Stimulated activated naive CD8-positive, alpha-beta T cell treated with anti-CD3 and anti-CD28 coated beads, Interleukin-15, Interleukin-2, amounts not matched to agents 100 ng/mL and 50 ng/mL, for 24 hours (primary cell): ENCODE measurements around the gene SUMF1.

Experiments used
- H3K27ac Mint-ChIP-seq: one replicate; pipeline ENCODE4 v1.8.0; 2021; ENCODE audit warnings: mild to moderate bottlenecking, mixed read lengths
- H3K27me3 Mint-ChIP-seq: one replicate; pipeline ENCODE4 v1.8.0; 2021; ENCODE audit warnings: mixed read lengths
- H3K36me3 Mint-ChIP-seq: one replicate; pipeline ENCODE4 v1.8.0; 2021; ENCODE audit warnings: low read depth, mixed read lengths
- H3K4me1 Mint-ChIP-seq: one replicate; pipeline ENCODE4 v1.8.0; 2021; ENCODE audit warnings: low read depth, mixed read lengths
- H3K4me3 Mint-ChIP-seq: one replicate; pipeline ENCODE4 v1.8.0; 2021; ENCODE audit warnings: mild to moderate bottlenecking, mixed read lengths
- H3K9me3 Mint-ChIP-seq: one replicate; pipeline ENCODE4 v1.8.0; 2021; ENCODE audit warnings: mixed read lengths

The SUMF1 gene

DNA sequence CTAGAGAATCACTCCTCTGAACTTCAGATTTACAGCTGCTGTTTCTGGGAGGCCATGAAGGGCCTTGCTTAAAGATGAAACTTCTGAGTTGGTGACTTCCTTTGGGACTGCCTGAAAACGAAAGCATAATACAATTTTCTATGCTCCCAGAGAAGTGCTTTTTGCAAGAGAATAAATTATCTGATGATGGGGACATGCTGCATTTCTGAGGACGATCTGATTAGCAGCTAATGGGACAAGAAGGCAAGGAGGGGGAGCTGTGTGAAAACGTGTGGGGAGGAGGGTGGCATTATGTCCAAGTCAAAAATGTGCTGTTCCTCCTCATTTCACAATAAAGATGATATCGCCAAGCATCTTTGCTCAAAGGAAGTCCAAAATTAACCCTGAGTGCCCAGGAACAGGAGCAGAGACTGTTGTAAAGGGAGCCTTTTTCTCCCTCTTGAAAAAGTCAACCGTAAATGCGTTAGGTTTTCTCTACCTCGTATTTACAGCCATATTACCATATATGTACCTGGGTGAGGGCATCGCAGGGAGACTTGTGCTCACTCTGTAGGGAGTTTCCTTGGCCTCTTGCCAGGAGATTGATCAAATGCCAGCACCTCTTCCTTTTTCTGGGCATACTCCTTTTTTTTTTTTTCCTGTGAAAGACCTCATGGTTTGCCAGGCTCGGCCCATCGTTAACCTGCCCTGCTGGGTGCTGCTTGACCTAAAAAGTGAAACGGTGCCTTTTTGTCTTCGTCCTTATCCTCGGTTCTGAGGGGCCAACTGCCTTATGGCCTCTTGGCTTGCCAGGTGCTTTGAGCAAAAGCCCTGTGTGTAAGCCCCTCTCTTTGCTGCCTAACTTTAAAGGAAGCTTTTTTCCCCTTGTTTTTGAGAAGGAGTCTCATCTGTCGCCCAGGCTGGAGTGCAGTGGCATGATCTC lies 37.5 kb upstream of the SUMF1 start:
- Mint-ChIP-seq H3K27ac (peak overlapping the region; percentile 93), H3K9me3 (no peaks in the 10 kb centered on the region), H3K4me3 (peak overlapping the region; percentile 86), H3K4me1 (peaks cover 72% of the 10 kb centered on the region), H3K36me3 (peaks cover 41% of the 10 kb centered on the region), H3K27me3 (no peaks in the 10 kb centered on the region)

DNA sequence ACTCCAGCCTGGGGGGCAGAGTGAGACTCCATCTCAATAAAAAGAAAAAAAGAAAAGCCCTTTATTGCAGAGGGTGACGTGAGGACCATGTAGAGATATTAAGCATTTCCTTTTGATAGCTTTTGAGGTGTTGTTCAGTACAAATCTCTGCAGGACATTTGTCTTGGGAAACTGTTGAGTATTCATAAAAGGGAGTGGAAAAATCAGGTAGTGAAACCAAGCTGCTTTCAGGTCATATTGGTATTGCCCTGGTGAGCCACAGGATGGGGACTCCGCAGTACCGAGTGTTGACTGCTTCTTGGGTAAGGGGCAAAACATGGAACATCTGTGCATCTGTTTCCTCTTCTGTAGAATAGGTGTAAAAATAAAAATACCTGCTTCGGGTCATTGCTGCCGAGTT lies 36.0 kb upstream of the SUMF1 start:
- Mint-ChIP-seq H3K4me3 (no peak overlapping the region), H3K27me3 (no peaks in the 10 kb centered on the region), H3K36me3 (peaks cover 37% of the 10 kb centered on the region), H3K9me3 (no peaks in the 10 kb centered on the region), H3K4me1 (peaks cover 62% of the 10 kb centered on the region), H3K27ac (peak overlapping the region; percentile 93)

DNA sequence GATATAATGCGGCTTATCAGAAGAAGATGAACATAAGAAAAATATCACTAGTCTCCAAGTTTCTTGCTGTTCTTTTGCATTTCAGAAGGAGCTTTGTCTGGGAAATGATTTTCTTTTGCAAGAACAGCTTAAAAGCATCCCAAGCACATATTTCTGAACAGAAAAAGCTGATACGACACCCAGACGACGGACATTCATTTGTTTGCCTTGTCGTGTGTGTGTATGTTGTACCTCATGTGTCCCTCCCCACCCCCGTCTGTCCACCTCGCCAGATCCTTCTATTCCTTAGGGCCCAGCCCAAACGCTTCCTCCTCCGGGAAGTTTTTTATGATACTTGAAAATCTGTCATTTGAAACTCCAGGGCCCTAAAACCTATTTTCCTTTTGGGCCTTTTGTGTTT lies 34.9 kb upstream of the SUMF1 start:
- peaks cover 48% of the 10 kb centered on the region for H3K36me3 Mint-ChIP-seq
- no peak overlapping the region for H3K4me3 Mint-ChIP-seq
- H3K4me1 Mint-ChIP-seq = peaks cover 60% of the 10 kb centered on the region
- H3K27ac Mint-ChIP-seq = no peak overlapping the region
- H3K9me3 Mint-ChIP-seq = no peaks in the 10 kb centered on the region
- no peaks in the 10 kb centered on the region for H3K27me3 Mint-ChIP-seq

DNA sequence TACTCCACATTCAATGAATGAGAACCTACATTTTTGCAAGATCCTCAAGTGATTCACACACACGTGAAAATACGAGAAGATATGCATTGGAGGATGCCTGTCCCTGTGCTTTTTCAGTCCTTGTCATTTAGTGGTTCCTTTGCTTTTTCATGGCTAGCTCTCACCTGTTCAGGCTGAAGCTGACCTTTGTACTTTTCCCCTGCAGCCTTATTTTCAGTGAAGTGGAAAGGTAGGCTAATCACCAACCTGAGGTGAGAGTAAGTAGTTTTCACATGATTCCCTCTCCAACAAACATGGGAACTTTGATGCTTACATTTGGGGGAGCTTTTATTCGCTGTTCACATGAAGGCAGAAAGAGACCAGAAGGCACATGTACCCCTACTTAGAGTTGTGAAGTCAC lies 34.4 kb upstream of the SUMF1 start:
- peaks cover 60% of the 10 kb centered on the region for H3K4me1 Mint-ChIP-seq
- H3K36me3 Mint-ChIP-seq = peaks cover 51% of the 10 kb centered on the region
- H3K4me3 Mint-ChIP-seq = no peak overlapping the region
- H3K27ac Mint-ChIP-seq = no peak overlapping the region
- H3K9me3 Mint-ChIP-seq = no peaks in the 10 kb centered on the region
- H3K27me3 Mint-ChIP-seq = no peaks in the 10 kb centered on the region

DNA sequence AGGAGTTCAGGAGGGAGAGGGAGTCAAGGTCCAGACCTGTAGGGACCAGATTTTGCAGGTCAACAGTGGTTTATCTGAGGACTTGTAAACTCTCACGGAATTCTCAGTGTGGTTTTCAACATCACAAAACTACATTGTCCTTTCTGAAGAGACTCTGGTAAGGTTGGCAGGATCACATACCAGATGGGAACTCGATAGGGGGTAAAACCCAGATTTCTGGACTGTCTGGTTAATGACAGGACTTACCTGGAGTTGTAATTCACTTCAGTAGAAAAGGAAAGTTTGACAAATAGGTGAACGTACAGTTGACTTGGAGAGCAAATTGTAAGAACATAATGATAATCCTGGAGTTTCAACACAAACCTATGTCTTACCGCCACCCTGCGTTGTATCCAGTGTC lies 31.4 kb upstream of the SUMF1 start:
- H3K4me3 Mint-ChIP-seq = no peak overlapping the region
- H3K4me1 Mint-ChIP-seq = peaks cover 54% of the 10 kb centered on the region
- H3K27me3 Mint-ChIP-seq = no peaks in the 10 kb centered on the region
- H3K36me3 Mint-ChIP-seq = peaks cover 69% of the 10 kb centered on the region
- H3K9me3 Mint-ChIP-seq = no peaks in the 10 kb centered on the region
- H3K27ac Mint-ChIP-seq = peak overlapping the region; percentile 3

DNA sequence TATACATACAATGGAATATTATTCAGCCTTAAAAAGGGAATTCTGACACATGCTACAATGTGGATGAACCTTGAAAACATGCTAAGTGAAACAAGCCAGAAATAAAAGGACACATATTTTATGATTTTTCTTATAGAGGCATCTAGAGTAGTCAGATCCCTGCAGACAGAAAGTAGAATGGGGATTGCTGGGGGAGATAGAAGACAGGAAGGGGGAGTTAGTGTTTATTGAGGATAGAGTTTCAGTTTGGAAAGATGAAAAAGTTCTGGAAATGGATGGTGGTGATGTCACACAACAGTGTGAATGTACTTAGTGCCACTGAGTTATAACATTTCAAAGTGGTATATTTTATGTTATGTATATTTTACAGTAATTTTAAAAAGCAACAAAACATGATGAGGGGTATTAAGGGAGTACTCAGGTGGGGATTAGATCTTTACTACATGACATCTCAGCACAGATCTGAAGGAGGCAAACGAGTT lies 30.8 kb upstream of the SUMF1 start:
- Mint-ChIP-seq H3K4me1 (peaks cover 49% of the 10 kb centered on the region), H3K4me3 (no peak overlapping the region), H3K9me3 (no peaks in the 10 kb centered on the region), H3K27ac (peak overlapping the region; percentile 3), H3K36me3 (peaks cover 69% of the 10 kb centered on the region), H3K27me3 (no peaks in the 10 kb centered on the region)

DNA sequence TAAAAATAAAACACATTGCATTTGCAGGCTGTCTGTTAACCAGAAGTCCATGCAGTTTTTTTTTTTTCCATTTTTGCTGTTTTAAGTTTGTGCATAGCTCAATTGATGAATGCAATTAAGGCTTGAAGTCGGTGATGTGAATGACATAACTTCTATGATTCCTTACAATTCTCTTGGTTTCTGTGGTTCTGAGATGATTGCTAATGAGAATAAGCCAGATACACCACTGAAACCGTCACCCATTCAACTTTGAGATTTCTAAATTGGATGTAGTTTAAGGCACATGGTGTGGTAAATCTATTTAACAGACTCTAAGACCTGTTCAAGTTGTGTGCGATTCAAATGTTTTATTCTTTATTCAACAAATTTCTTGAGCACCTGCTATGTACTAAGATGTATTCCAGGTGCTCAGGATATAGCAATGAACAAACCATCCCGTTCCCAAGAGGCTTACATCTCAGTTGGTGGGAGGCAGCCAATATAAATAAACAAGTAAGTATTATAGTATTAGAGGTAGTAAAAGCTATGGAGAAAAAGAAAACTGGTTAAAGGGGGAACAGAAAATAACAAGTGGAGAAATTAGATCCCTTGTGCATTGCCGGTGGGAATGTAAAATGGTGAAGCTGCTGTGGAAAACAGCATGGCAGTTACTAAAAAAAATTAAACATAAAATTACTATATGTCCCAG lies 30.1 kb upstream of the SUMF1 start:
- Mint-ChIP-seq H3K36me3 (peaks cover 68% of the 10 kb centered on the region), H3K4me3 (peak overlapping the region; percentile 97), H3K4me1 (peaks cover 45% of the 10 kb centered on the region), H3K27me3 (no peaks in the 10 kb centered on the region), H3K9me3 (no peaks in the 10 kb centered on the region), H3K27ac (no peak overlapping the region)

DNA sequence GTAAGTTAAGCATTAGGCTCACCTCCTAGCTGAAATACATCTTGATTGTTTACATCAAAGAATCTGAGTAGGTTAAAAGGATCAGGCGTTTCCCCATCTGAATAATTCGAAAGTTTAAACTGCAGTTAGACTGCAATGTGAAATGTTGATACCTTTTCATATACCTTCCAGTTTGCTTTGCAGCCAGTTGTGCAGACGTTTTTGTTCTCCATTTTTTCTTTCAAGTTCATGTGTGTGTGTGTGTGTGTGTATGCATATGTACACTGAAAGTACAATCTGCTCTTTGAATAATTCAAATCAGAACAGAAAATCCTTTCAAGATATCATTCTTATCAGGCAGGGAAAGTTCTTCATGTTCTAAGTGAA lies 29.0 kb upstream of the SUMF1 start:
- Mint-ChIP-seq H3K27me3 (peaks cover 2% of the 10 kb centered on the region), H3K36me3 (peaks cover 59% of the 10 kb centered on the region), H3K9me3 (no peaks in the 10 kb centered on the region), H3K27ac (peak overlapping the region; percentile 3), H3K4me3 (peak overlapping the region; percentile 97), H3K4me1 (peaks cover 45% of the 10 kb centered on the region)

DNA sequence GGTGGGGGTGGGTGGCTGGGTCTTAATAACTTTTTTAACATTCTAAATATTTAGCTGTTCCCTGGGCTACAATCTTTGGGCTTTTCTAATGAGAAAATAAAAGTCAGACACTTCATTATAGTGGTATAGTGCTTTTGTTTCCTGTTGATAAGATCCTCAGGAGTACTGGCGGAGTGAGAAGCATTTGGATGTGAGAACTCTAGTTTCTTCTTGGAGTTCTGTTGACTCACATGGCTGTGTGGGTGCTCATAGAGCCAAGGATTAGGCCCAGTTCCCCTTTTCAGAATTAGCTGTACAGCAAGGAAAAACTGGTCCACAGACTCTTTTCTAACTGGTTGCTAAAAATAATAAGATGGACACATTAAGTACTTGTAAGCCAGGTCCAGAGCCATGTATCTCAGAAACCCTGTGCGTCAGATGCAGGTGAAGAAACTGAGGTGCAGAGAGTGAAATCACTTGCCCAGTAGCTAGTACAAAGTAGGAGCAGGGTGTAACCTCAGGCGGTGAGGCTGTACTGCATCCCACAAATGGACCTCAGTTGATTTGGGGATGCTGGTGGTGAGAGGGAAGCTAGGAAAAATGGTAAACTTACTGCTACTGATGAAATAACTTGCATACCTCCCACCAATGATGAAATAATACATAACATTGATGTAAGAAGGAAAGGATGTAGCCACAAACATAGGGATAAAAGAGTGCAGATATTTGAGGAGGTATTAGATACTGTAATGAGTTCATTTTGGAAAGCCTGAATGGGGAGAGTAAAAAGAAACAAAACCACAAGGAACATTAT lies 28.4 kb upstream of the SUMF1 start:
- peaks cover 53% of the 10 kb centered on the region for H3K36me3 Mint-ChIP-seq

DNA sequence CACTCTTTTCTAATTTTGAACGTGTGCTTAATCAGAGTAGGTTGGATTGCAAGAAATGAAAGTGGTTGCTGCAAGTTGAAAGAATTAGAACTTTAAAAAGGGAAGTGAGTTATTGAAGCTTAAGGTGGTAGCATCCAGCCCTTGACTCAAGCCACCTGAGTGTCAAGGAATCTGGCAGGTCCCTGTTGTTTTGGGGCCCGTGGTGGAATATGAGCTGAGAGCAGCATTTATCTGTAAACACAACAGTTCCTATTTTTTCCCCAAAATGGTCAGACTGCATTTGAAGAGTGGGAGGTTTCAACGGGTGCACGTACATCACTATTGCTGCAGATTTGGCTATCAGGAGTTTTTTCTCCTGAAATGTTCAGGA lies 27.8 kb upstream of the SUMF1 start:
- Mint-ChIP-seq H3K4me3 (peak overlapping the region; percentile 97), H3K36me3 (peaks cover 47% of the 10 kb centered on the region), H3K27ac (peak overlapping the region; percentile 90), H3K9me3 (no peaks in the 10 kb centered on the region), H3K27me3 (peaks cover 5% of the 10 kb centered on the region), H3K4me1 (peaks cover 47% of the 10 kb centered on the region)

More for the DNA sequence above, 28.4 kb upstream of the SUMF1 start:
- H3K4me3 Mint-ChIP-seq = peak overlapping the region; percentile 97
- peaks cover 5% of the 10 kb centered on the region for H3K27me3 Mint-ChIP-seq
- H3K27ac Mint-ChIP-seq = peak overlapping the region; percentile 61
- peaks cover 47% of the 10 kb centered on the region for H3K4me1 Mint-ChIP-seq
- no peaks in the 10 kb centered on the region for H3K9me3 Mint-ChIP-seq

DNA sequence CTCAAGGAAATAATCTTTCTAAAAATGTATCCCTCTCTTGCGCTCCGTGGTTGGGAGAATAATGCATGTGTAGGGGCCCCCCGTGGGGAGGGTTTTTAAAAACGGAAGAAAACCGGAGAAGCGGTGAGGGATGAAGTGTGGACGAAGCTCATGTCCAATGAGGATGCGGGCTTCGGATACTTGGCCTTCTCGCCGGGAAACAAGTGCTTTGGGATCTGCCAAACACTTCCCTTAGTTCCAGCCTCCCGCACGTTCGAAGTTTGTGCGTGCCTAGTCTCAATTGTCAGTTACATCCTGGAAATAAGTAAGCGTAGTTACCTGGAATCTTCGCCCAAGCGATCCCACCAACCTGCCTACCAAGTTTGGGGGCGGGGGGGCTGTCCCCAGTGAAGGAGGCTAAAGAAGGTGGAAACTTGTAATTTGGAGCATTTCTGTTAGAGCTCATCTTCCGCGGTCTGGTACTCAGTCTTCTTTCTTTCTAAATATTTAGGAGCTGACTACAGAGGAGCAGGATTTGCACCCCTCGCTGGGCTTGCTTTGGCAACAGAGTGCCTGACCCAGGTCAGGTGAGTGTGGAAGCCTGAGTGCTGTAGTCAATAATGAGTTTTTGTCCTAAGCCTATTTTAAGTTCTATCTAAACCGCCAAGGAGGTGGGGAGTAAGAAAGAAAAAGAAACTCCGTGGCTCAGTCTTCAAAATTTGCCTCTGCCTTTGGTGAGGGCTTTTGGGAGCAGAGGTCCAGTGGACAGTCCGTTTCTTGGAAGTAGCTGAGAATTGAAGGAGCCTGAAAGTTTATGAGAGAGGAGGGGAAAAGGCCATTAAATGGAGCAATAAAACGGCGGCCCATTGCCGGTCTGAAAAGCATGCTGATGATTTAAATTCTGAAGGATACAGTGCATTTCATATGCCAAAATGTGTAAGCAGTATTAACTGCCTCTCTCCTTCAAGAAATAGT lies 27.1 kb upstream of the SUMF1 start:
- peaks cover 42% of the 10 kb centered on the region for H3K36me3 Mint-ChIP-seq
- peak overlapping the region; percentile 97 for H3K4me3 Mint-ChIP-seq
- H3K4me1 Mint-ChIP-seq = peaks cover 47% of the 10 kb centered on the region
- H3K27ac Mint-ChIP-seq = peak overlapping the region; percentile 90
- peaks cover 5% of the 10 kb centered on the region for H3K27me3 Mint-ChIP-seq
- H3K9me3 Mint-ChIP-seq = no peaks in the 10 kb centered on the region

DNA sequence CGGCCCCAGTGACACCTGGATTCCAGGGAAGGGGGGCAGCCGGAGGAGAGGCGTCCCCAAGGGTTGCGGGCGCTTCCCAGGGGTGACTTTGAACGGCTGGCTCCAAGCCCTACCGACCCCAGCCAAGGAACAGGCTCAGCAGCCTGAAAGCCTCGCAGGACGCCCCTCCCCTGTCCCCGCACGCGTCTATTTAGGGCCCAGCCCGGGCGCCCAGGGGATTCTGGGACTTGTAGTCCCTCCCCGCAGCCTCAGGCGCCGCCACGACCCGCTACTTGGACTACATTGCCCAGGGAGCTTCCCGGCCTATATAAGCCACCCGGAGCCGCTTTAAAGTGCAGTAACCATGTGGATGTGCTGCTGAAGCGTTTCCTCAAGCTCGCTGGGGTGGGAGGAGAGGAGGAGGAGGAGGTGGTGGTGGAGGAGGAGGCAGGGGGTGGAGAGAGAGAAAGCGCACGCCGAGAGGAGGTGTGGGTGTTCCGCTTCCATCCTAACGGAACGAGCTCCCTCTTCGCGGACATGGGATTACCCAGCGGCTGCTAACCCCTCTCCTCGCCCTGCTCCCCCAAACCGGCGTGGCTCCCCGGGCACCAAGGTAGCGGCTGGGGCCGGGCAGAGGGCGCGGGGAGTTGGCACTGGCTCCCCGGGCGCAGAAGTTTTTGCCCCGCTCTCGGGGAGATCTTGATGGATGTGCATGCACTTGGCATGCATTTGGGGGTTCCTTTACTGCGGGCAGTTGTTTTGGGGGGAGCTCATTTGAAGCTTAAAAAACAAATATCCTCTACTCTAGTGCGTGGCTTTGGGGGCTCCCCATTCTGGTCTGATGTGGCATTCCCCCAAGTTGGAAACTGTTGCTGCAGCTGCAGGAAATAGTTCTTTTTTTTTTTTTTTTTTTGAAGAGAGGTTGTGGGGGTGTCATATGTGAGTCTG lies 26.2 kb upstream of the SUMF1 start, which contains the start of gene ITPR1:
TSS of gene ITPR1 (plus strand) at position 335 of the 927 bp plus-strand sequence. CDS start 23,144 bp downstream, outside the sequence.
- H3K27ac Mint-ChIP-seq = peak within 1 kb of the TSS; percentile 90
- H3K4me1 Mint-ChIP-seq = peaks cover 44% of the 10 kb centered on the region
- H3K27me3 Mint-ChIP-seq = peaks cover 5% of the 10 kb centered on the region
- peaks cover 40% of the 10 kb centered on the region for H3K36me3 Mint-ChIP-seq
- H3K9me3 Mint-ChIP-seq = no peaks in the 10 kb centered on the region
- peak within 1 kb of the TSS; percentile 97 for H3K4me3 Mint-ChIP-seq
